H54 (cell line): Measurements from ENCODE around the gene ECHS1.
"Not testable (repeated sequence)": the region's sequence is repeated elsewhere in the genome, so short reads cannot be mapped to it uniquely, and the experiment has no call there.

Experiments
- DNase-seq: peaks from one replicate; pipeline ENCODE4 v3.0.0; 2011; ENCODE audit warnings: low spot score, mixed read lengths; ENCODE audit not compliant: insufficient read length
- FAIRE-seq: peaks from 3 replicates; lab custom pipeline; 2011; peaks lifted over from hg19 to GRCh38; lab: Jason Lieb, UNC
- POLR2A ChIP-seq: IDR thresholded peaks from 2 replicates; pipeline ENCODE4 v1.6.1; 2011; ENCODE audit warnings: low read depth, mild to moderate bottlenecking, low read length

The ECHS1 gene

GRCh38 chr10:133391761-133392518, 18.8 kb upstream of the ECHS1 start:
- no peak for FAIRE-seq

GRCh38 chr10:133391249-133391635, 18.1 kb upstream of the ECHS1 start:
- DNase-seq = no peak
- no peak for TF ChIP-seq POLR2A
- no peak for FAIRE-seq

More at GRCh38 chr10:133391761-133392518, 18.8 kb upstream of the ECHS1 start:
- TF ChIP-seq POLR2A = no peak
- DNase-seq = no peak

- no peak for DNase-seq
- no peak for FAIRE-seq
Observed at GRCh38 chr10:133390597-133391248, 17.6 kb upstream of the ECHS1 start.

GRCh38 chr10:133388973-133389818, 16.0 kb upstream of the ECHS1 start:
- FAIRE-seq (no peak), DNase-seq (no peak)
- TF ChIP-seq POLR2A = no peak

More at GRCh38 chr10:133390597-133391248, 17.6 kb upstream of the ECHS1 start:
- no peak for TF ChIP-seq POLR2A

- FAIRE-seq = no peak
- no peak for DNase-seq
- no peak for TF ChIP-seq POLR2A
Observed at GRCh38 chr10:133388236-133388972, 15.2 kb upstream of the ECHS1 start.

GRCh38 chr10:133386951-133387350, 13.8 kb upstream of the ECHS1 start:
- FAIRE-seq, DNase-seq: not testable (repeated sequence)

GRCh38 chr10:133385214-133385613, 12.1 kb upstream of the ECHS1 start:
- no peak for TF ChIP-seq POLR2A
- no peak for DNase-seq
- no peak for FAIRE-seq

- DNase-seq (no peak), FAIRE-seq (no peak)
- no peak for TF ChIP-seq POLR2A
Observed at GRCh38 chr10:133384071-133384470, 10.9 kb upstream of the ECHS1 start.

- no peak for TF ChIP-seq POLR2A
- FAIRE-seq = no peak
- DNase-seq = no peak
Observed at GRCh38 chr10:133383551-133383950, 10.4 kb upstream of the ECHS1 start.

GRCh38 chr10:133381036-133381435, 7.9 kb upstream of the ECHS1 start:
- TF ChIP-seq POLR2A = no peak
- no peak for FAIRE-seq
- no peak for DNase-seq

- no peak for FAIRE-seq
- TF ChIP-seq POLR2A = no peak
- DNase-seq = no peak
Observed at GRCh38 chr10:133379801-133380666, 6.9 kb upstream of the ECHS1 start.

GRCh38 chr10:133379152-133379800, 6.1 kb upstream of the ECHS1 start, which contains the start of gene PAOX:
PAOX (plus strand) TSS chr10:133379262; CDS start chr10:133379317, 55 bp downstream.
- FAIRE-seq (no peak), DNase-seq (peak; percentile 72)
- peak; percentile 36; the same call in 1 of the 2 replicates for TF ChIP-seq POLR2A
